Activated CD8-positive, alpha-beta memory T cell treated with anti-CD3 and anti-CD28 coated beads, Interleukin-2, amount 10 ng/mL, durations not matched to agents 7 days and 5 days (primary cell): ENCODE data around the gene PCDHGB4. TPM values are rescaled to one million over a fixed set of nuclear protein-coding genes. Genes with fewer than 3 reads are reported as not detected.
A peak's percentile ranks its signal among the peaks of the same experiment; 100 is the strongest.
"Not testable (repeated sequence)": the region's sequence is repeated elsewhere in the genome, so short reads cannot be mapped to it uniquely, and the experiment has no call there.

Experiments
- ATAC-seq: fragments of 150-1000 bp; cut with Tn5 transposase; one replicate; pipeline ENCODE4 v1.10.0; 2021; ENCODE audit warnings: moderate library complexity
- CTCF ChIA-PET: fragments of 350-600 bp; sonication (Branson Sonifier 250); formaldehyde crosslinking; loops from one replicate; lab custom pipeline; 2021; ENCODE audit warnings: antibody characterized with exemption; lab: Charles Lee
- DNase-seq: peaks from one replicate; pipeline ENCODE4 v3.0.0-alpha.2; 2020
- H3K27ac Mint-ChIP-seq: one replicate; pipeline ENCODE4 v1.8.0; 2021; ENCODE audit warnings: mild to moderate bottlenecking, mixed read lengths
- H3K27me3 Mint-ChIP-seq: one replicate; pipeline ENCODE4 v1.8.0; 2021; ENCODE audit warnings: mixed read lengths
- H3K36me3 Mint-ChIP-seq: one replicate; pipeline ENCODE4 v1.8.0; 2021; ENCODE audit warnings: mild to moderate bottlenecking, mixed read lengths
- H3K4me1 Mint-ChIP-seq: one replicate; pipeline ENCODE4 v1.8.0; 2021; ENCODE audit warnings: mixed read lengths
- H3K4me3 Mint-ChIP-seq: one replicate; pipeline ENCODE4 v1.8.0; 2021; ENCODE audit warnings: mild to moderate bottlenecking, moderate library complexity, mixed read lengths
- H3K9me3 Mint-ChIP-seq: one replicate; pipeline ENCODE4 v1.8.0; 2022; ENCODE audit warnings: low read depth, mixed read lengths
- total RNA-seq, 2 experiments: library from RNA; stranded (reverse); gene quantifications; one replicate each; pipeline ENCODE4 v1.2.3, GENCODE V29; 2021

Gene PCDHGB4
- under 1 TPM; 0.07 to 0.09 TPM for total RNA-seq

- H3K4me3 Mint-ChIP-seq, H3K27ac Mint-ChIP-seq: not testable (repeated sequence)
- peaks cover 56% of the 10 kb centered on the region for H3K27me3 Mint-ChIP-seq
These were observed at the start of gene PCDHGB4 for GRCh38 chr5:141387557-141388311. PCDHGB4 (plus strand) TSS chr5:141387698; CDS start chr5:141387885, 187 bp downstream.

GRCh38 chr5:141338538-141339306 lies 48.8 kb upstream of the PCDHGB4 start, which contains the start of gene PCDHGA2:
PCDHGA2 (plus strand) TSS chr5:141338760.
- Mint-ChIP-seq H3K9me3 (peaks cover 14% of the 10 kb centered on the region), H3K27ac (no peak within 1 kb of the TSS), H3K4me3 (no peak within 1 kb of the TSS), H3K27me3 (peaks cover 54% of the 10 kb centered on the region), H3K4me1 (no peaks in the 10 kb centered on the region), H3K36me3 (peaks cover 3% of the 10 kb centered on the region)
- CTCF ChIA-PET: interaction anchor here (1.3 to 1.4 kb wide), 2 partner anchors 9 kb away, joined by 4 to 6 read pairs; partner anchors contain the start of gene PCDHGA1
- no peak for ATAC-seq
- no peak for DNase-seq

More at GRCh38 chr5:141387557-141388311, at the start of gene PCDHGB4:
- ATAC-seq, H3K36me3 Mint-ChIP-seq, H3K4me1 Mint-ChIP-seq, DNase-seq: not testable (repeated sequence)
- H3K9me3 Mint-ChIP-seq: peaks cover 18% of the 10 kb centered on the region
- CTCF ChIA-PET: interaction anchor here (1.5 kb wide), 1 partner anchor 42 kb away, joined by 3 read pairs; the partner anchor contains the start of gene PCDHGA12

- not testable (repeated sequence) for H3K9me3 Mint-ChIP-seq, H3K27ac Mint-ChIP-seq, H3K4me3 Mint-ChIP-seq, H3K4me1 Mint-ChIP-seq, H3K36me3 Mint-ChIP-seq, ATAC-seq, DNase-seq
- H3K27me3 Mint-ChIP-seq: peaks cover 44% of the 10 kb centered on the region
- CTCF ChIA-PET: interaction anchor here (1.0 kb wide), 1 partner anchor 20 kb away, joined by 3 read pairs; the partner anchor contains the start of gene TAF7
These were observed 46.6 kb upstream of the PCDHGB4 start for GRCh38 chr5:141340781-141341354.

- Mint-ChIP-seq H3K27me3 (peaks cover 35% of the 10 kb centered on the region), H3K4me1 (no peaks in the 10 kb centered on the region), H3K4me3 (no peak overlapping the region), H3K27ac (no peak overlapping the region), H3K36me3 (peaks cover 8% of the 10 kb centered on the region), H3K9me3 (peaks cover 15% of the 10 kb centered on the region)
- ATAC-seq (no peak), DNase-seq (no peak)
- CTCF ChIA-PET: interaction anchor here (1.3 kb wide), 1 partner anchor 55 kb away, joined by 3 read pairs; the partner anchor contains the start of gene PCDHGB5
These were observed 44.7 kb upstream of the PCDHGB4 start for GRCh38 chr5:141342773-141343172.

GRCh38 chr5:141343242-141343952 lies 44.1 kb upstream of the PCDHGB4 start, which contains the start of gene PCDHGA3:
PCDHGA3 (plus strand) TSS chr5:141343829; CDS start chr5:141344034, 205 bp downstream.
- H3K9me3 Mint-ChIP-seq: peaks cover 11% of the 10 kb centered on the region
- H3K4me3 Mint-ChIP-seq: peak within 1 kb of the TSS; percentile 61
- no peaks in the 10 kb centered on the region for H3K4me1 Mint-ChIP-seq
- DNase-seq (no peak), ATAC-seq (no peak)
- no peak within 1 kb of the TSS for H3K27ac Mint-ChIP-seq
- peaks cover 8% of the 10 kb centered on the region for H3K36me3 Mint-ChIP-seq
- CTCF ChIA-PET: interaction anchor here (1.0 to 2.2 kb wide), 9 partner anchors 12 to 182 kb away, joined by 3 to 6 read pairs (median 3); partner anchors contain the start of genes PCDHGA4 and PCDHGB5
- peaks cover 29% of the 10 kb centered on the region for H3K27me3 Mint-ChIP-seq

- H3K4me3 Mint-ChIP-seq: peak overlapping the region; percentile 61
- H3K4me1 Mint-ChIP-seq: no peaks in the 10 kb centered on the region
- ATAC-seq (no peak), DNase-seq (no peak)
- peaks cover 6% of the 10 kb centered on the region for H3K36me3 Mint-ChIP-seq
- H3K27me3 Mint-ChIP-seq: peaks cover 23% of the 10 kb centered on the region
- H3K9me3 Mint-ChIP-seq: peaks cover 11% of the 10 kb centered on the region
- no peak overlapping the region for H3K27ac Mint-ChIP-seq
- CTCF ChIA-PET: interaction anchor here (1.0 to 2.2 kb wide), 11 partner anchors 9 to 181 kb away, joined by 3 to 6 read pairs (median 3); partner anchors contain the start of genes PCDHGA4, PCDHGB5 and PCDHGB6
These were observed 43.5 kb upstream of the PCDHGB4 start for GRCh38 chr5:141343953-141344463.

- CTCF ChIA-PET: interaction anchor here (2.2 kb wide), 1 partner anchor 26 kb away, joined by 6 read pairs; no protein-coding TSS in a partner anchor
- Mint-ChIP-seq H3K4me1 (no peaks in the 10 kb centered on the region), H3K27ac (no peak overlapping the region)
These were observed 42.2 kb upstream of the PCDHGB4 start for GRCh38 chr5:141345327-141345726.

GRCh38 chr5:141346017-141346416 lies 41.5 kb upstream of the PCDHGB4 start:
- Mint-ChIP-seq H3K9me3 (peaks cover 11% of the 10 kb centered on the region), H3K27me3 (peaks cover 24% of the 10 kb centered on the region)
- DNase-seq, H3K4me3 Mint-ChIP-seq, H3K36me3 Mint-ChIP-seq, CTCF ChIA-PET, ATAC-seq, H3K4me1 Mint-ChIP-seq, H3K27ac Mint-ChIP-seq: not testable (repeated sequence)

More at GRCh38 chr5:141345327-141345726, 42.2 kb upstream of the PCDHGB4 start:
- no peak for ATAC-seq
- DNase-seq: no peak
- Mint-ChIP-seq H3K4me3 (no peak overlapping the region), H3K36me3 (peaks cover 6% of the 10 kb centered on the region), H3K9me3 (peaks cover 11% of the 10 kb centered on the region), H3K27me3 (peaks cover 18% of the 10 kb centered on the region)

GRCh38 chr5:141349917-141350619 lies 37.4 kb upstream of the PCDHGB4 start, which contains the start of gene PCDHGB1:
PCDHGB1 (plus strand) TSS chr5:141350099; CDS start chr5:141350261, 162 bp downstream.
- Mint-ChIP-seq H3K36me3 (peaks cover 9% of the 10 kb centered on the region), H3K27ac (no peak within 1 kb of the TSS), H3K4me3 (peak within 1 kb of the TSS; percentile 26), H3K4me1 (no peaks in the 10 kb centered on the region), H3K9me3 (peaks cover 13% of the 10 kb centered on the region), H3K27me3 (peaks cover 23% of the 10 kb centered on the region)
- CTCF ChIA-PET: interaction anchor here (1.0 to 1.4 kb wide), 3 partner anchors 14 to 214 kb away, joined by 3 to 5 read pairs (median 3); partner anchors contain the start of genes PCDHGA10 and PCDHGA5
- peak; percentile 58 for DNase-seq
- no peak for ATAC-seq

- Mint-ChIP-seq H3K4me3 (no peak overlapping the region), H3K27me3 (peaks cover 37% of the 10 kb centered on the region), H3K9me3 (peaks cover 17% of the 10 kb centered on the region), H3K27ac (no peak overlapping the region), H3K4me1 (no peaks in the 10 kb centered on the region), H3K36me3 (peaks cover 5% of the 10 kb centered on the region)
- ATAC-seq (no peak), DNase-seq (no peak)
- CTCF ChIA-PET: no interaction called here
These were observed 35.9 kb upstream of the PCDHGB4 start for GRCh38 chr5:141351591-141351990.

GRCh38 chr5:141354900-141355469 lies 32.5 kb upstream of the PCDHGB4 start, which contains the start of gene PCDHGA4:
PCDHGA4 (plus strand) TSS chr5:141355021; CDS start chr5:141355108, 87 bp downstream.
- H3K4me1 Mint-ChIP-seq: peaks cover 2% of the 10 kb centered on the region
- H3K27me3 Mint-ChIP-seq: peaks cover 47% of the 10 kb centered on the region
- CTCF ChIA-PET: interaction anchor here (1.1 to 1.2 kb wide), 5 partner anchors 11 to 203 kb away, joined by 4 to 8 read pairs (median 4); partner anchors contain the start of genes PCDHGA1, PCDHGA11, PCDHGA3 and PCDHGB3
- peaks cover 6% of the 10 kb centered on the region for H3K36me3 Mint-ChIP-seq
- DNase-seq: no peak
- H3K27ac Mint-ChIP-seq: no peak within 1 kb of the TSS
- peaks cover 14% of the 10 kb centered on the region for H3K9me3 Mint-ChIP-seq
- H3K4me3 Mint-ChIP-seq: no peak within 1 kb of the TSS
- no peak for ATAC-seq
